Activated B cell treated with CpG ODN at 0.5 μM for 24 hours (primary cell): ENCODE measurements around the gene HK2. TPM values are rescaled to one million over a fixed set of nuclear protein-coding genes. Genes with fewer than 3 reads are reported as not detected.
"Not testable (repeated sequence)": the region's sequence is repeated elsewhere in the genome, so short reads cannot be mapped to it uniquely, and the experiment has no call there.

ENCODE experiments used
- ATAC-seq: fragments of 200-7000 bp; cut with Tn5 transposase; one replicate; pipeline ENCODE4 v1.10.0; 2021; ENCODE audit warnings: low read depth, mild to moderate bottlenecking, moderate library complexity
- CTCF ChIA-PET: fragments of 350-600 bp; sonication (Branson Sonifier 250); formaldehyde crosslinking; loops from one replicate; lab custom pipeline; 2021; ENCODE audit warnings: antibody characterized with exemption; lab: Charles Lee
- POLR2A ChIA-PET: fragments of 350-600 bp; sonication (Branson Sonifier 250); formaldehyde crosslinking; loops from one replicate; lab custom pipeline; 2021; ENCODE audit warnings: antibody characterized with exemption; lab: Charles Lee
- DNase-seq: peaks from one replicate; pipeline ENCODE4 v3.0.0; 2022
- H3K27ac Mint-ChIP-seq: one replicate; pipeline ENCODE4 v1.8.0; 2020; ENCODE audit warnings: mixed read lengths
- H3K27me3 Mint-ChIP-seq: one replicate; pipeline ENCODE4 v1.8.0; 2021; ENCODE audit warnings: mixed read lengths
- H3K36me3 Mint-ChIP-seq: one replicate; pipeline ENCODE4 v1.8.0; 2021; ENCODE audit warnings: low read depth, mixed read lengths
- H3K4me1 Mint-ChIP-seq: one replicate; pipeline ENCODE4 v1.8.0; 2021; ENCODE audit warnings: mixed read lengths
- H3K4me3 Mint-ChIP-seq: one replicate; pipeline ENCODE4 v1.8.0; 2020; ENCODE audit warnings: mild to moderate bottlenecking, mixed read lengths
- H3K9me3 Mint-ChIP-seq: one replicate; pipeline ENCODE4 v1.8.0; 2020; ENCODE audit warnings: mixed read lengths
- intact Hi-C: fragments of 100-400 bp; cut with micrococcal nuclease; formaldehyde crosslinking; loops from one replicate; pipeline ENCODE4 v1.15.1; 2024
- total RNA-seq: library from RNA; stranded (reverse); gene quantifications from 2 replicates; pipeline ENCODE4 v1.2.3, GENCODE V29; 2022
- TF ChIP-seq, protein P1 (sequence below): fragments of 200-600 bp; IDR thresholded peaks from one replicate; pipeline ENCODE4 v1.8.0; 2022; ENCODE audit warnings: antibody characterized with exemption, mild to moderate bottlenecking

Gene HK2
- total RNA-seq, 1 donor from 2014 or later, result 15.3 TPM

DNA sequence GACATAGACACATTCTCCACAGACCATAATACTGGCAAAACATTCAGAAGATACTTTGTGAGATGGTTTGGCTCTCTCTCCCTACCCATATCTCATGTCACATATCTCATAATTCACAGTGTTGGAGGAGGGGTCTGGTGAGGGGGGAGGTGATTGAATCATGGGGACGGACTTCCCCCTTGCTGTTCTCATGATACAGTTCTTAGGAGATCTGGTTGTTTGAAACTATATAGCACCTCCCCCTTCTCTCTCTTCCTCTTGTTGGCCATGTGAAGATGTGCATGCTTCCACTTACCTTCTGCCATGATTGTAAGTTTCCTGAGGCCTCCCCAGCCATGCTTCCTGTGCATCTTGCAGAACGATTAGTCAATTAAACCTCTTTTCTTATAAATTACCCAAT is 61.1 kb downstream of the HK2 start:
- no peak for ATAC-seq
- Mint-ChIP-seq H3K9me3 (peaks cover 13% of the 10 kb centered on the region), H3K27me3 (no peaks in the 10 kb centered on the region), H3K4me1 (no peaks in the 10 kb centered on the region), H3K36me3 (peaks cover 37% of the 10 kb centered on the region), H3K27ac (no peak overlapping the region), H3K4me3 (no peak overlapping the region)
- intact Hi-C loops, result no loop called here
- TF ChIP-seq, protein P1, sequence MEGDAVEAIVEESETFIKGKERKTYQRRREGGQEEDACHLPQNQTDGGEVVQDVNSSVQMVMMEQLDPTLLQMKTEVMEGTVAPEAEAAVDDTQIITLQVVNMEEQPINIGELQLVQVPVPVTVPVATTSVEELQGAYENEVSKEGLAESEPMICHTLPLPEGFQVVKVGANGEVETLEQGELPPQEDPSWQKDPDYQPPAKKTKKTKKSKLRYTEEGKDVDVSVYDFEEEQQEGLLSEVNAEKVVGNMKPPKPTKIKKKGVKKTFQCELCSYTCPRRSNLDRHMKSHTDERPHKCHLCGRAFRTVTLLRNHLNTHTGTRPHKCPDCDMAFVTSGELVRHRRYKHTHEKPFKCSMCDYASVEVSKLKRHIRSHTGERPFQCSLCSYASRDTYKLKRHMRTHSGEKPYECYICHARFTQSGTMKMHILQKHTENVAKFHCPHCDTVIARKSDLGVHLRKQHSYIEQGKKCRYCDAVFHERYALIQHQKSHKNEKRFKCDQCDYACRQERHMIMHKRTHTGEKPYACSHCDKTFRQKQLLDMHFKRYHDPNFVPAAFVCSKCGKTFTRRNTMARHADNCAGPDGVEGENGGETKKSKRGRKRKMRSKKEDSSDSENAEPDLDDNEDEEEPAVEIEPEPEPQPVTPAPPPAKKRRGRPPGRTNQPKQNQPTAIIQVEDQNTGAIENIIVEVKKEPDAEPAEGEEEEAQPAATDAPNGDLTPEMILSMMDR, result no peak
- ChIA-PET CTCF (no interaction called here), POLR2A (no interaction called here)
- no peak for DNase-seq

DNA sequence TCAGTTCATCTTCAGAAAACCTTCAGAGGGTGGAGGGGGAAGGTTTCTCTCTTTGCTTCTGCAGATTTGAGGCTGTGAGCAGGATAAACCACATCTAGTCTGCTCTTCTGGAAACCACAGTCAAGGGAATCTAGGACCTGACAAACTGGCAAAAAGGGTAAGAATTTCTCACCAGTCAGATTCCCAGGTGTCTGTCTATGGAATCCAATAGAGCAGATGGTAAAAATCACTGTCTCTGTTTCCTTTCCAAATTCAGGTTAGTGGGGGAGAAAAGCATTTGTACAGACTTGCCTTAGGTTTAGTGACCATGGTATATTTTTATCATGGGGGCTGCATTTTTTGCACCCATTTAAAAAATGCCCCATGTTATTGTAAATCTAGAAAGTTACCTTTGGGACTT is 62.3 kb downstream of the HK2 start:
- no peak for ATAC-seq
- Mint-ChIP-seq H3K9me3 (peaks cover 13% of the 10 kb centered on the region), H3K36me3 (peaks cover 24% of the 10 kb centered on the region), H3K4me1 (no peaks in the 10 kb centered on the region), H3K27ac (no peak overlapping the region), H3K4me3 (no peak overlapping the region), H3K27me3 (no peaks in the 10 kb centered on the region)
- TF ChIP-seq, protein P1, result no peak
- ChIA-PET POLR2A (no interaction called here), CTCF (no interaction called here)
- DNase-seq, result no peak
- intact Hi-C loops, result no loop called here

DNA sequence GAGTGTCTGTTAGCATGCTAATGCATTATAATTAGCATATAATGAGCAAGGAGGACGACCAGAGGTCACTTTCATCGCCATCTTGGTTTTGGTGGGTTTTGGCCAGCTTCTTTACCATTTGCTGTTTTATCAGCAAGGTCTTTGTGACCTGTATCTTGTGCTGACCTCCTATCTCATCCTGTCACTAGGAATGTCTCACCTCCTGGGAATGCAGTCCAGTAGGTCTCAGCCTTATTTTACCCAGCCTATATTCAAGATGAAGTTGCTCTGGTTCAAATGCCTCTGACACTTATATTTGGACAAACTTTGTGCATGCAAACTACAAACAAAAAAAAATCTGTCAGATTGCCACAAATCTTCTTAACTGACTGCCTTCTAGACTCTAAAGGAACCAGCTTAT is 66.3 kb downstream of the HK2 start:
- POLR2A ChIA-PET, H3K27ac Mint-ChIP-seq, H3K36me3 Mint-ChIP-seq, H3K4me1 Mint-ChIP-seq, CTCF ChIA-PET, ATAC-seq, DNase-seq, intact Hi-C loops, H3K27me3 Mint-ChIP-seq, H3K4me3 Mint-ChIP-seq, H3K9me3 Mint-ChIP-seq: not testable (repeated sequence)

DNA sequence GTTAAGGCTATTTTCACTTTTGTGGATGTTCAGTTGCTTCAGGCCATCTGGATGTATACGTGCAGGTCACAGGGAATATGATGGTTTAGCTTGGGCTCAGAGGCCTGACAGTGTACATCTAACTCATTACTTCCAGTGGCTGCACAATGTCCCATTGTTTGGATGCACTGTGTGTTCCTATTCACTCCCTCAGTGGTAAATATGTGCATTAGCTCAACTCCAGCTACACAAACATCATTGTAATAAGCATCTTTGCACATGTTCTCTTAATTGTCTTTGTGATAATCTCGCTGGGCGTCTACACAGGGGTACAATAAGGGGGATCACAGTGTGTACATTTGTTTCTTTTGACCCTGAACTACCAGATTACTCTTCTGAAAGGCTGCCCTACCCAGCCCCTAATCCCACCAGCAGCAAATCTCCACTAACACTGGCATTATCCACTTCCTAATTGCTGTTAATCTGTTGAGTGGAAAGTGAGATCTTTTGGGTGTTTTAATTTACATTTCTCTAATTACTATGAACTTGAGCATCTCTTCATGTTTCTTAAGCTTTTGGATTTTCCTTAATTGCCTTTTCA is 68.4 kb downstream of the HK2 start:
- no peak overlapping the region for H3K27ac Mint-ChIP-seq
- no peaks in the 10 kb centered on the region for H3K4me1 Mint-ChIP-seq
- peaks cover 2% of the 10 kb centered on the region for H3K9me3 Mint-ChIP-seq
- ChIA-PET POLR2A (no interaction called here), CTCF (no interaction called here)
- H3K27me3 Mint-ChIP-seq, result peaks cover 4% of the 10 kb centered on the region
- intact Hi-C loops, result no loop called here
- no peak overlapping the region for H3K4me3 Mint-ChIP-seq
- no peak for DNase-seq
- H3K36me3 Mint-ChIP-seq, result no peaks in the 10 kb centered on the region
- TF ChIP-seq, protein P1, result no peak
- ATAC-seq, result no peak

DNA sequence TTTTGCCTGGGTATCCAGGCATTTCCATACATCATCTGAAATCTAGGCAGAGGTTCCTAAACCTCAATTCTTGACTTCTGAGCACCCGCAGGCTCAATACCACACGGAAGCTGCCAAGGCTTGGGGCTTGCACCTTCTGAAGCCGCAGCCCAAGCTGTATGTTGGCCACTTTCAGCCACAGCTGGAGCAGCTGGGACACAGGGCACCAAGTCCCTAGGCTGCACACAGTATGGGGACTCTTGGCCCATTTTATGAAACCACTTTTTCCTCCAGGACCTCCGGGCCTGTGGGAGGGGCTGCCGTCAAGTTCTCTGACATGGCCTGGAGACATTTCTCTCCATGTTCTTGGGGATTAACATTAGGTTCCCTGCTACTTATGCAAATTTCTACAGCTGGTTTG is 72.5 kb downstream of the HK2 start:
- no peaks in the 10 kb centered on the region for H3K4me1 Mint-ChIP-seq
- H3K27ac Mint-ChIP-seq, result no peak overlapping the region
- peaks cover 26% of the 10 kb centered on the region for H3K27me3 Mint-ChIP-seq
- intact Hi-C loops, result no loop called here
- no peak for DNase-seq
- no peak overlapping the region for H3K4me3 Mint-ChIP-seq
- ATAC-seq, result no peak
- H3K36me3 Mint-ChIP-seq, result no peaks in the 10 kb centered on the region
- TF ChIP-seq, protein P1, result no peak
- ChIA-PET POLR2A (no interaction called here), CTCF (no interaction called here)
- H3K9me3 Mint-ChIP-seq, result peaks cover 3% of the 10 kb centered on the region

DNA sequence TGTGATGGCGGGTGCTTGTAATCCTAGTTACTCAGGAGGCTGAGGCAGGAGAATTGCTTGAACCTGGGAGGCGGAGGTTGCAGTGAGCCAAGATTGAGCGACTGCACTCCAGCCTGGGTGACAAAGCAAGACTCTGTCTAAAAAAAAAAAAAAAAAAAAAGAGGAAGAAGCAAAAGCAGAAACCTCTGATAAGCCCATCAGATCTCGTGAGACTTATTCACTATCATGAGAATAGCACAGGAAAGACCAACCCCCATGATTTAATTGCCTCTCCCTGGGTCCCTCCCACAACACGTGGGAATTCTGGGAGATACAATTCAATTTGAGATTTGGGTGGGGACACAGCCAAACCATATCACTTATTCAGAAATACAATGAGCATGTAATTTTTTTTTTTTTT is 73.6 kb downstream of the HK2 start:
- intact Hi-C loops, ATAC-seq, H3K27ac Mint-ChIP-seq, DNase-seq, CTCF ChIA-PET, H3K9me3 Mint-ChIP-seq, H3K4me1 Mint-ChIP-seq, H3K4me3 Mint-ChIP-seq, H3K36me3 Mint-ChIP-seq: not testable (repeated sequence)
- peaks cover 28% of the 10 kb centered on the region for H3K27me3 Mint-ChIP-seq
- POLR2A ChIA-PET, result interaction anchor here (0.7 to 0.9 kb wide), 2 partner anchors 12 to 21 kb away, joined by 5 read pairs; no protein-coding TSS in a partner anchor
